GM19395 (cell line): ENCODE measurements around the gene MFAP1.
A peak's percentile ranks its signal among the peaks of the same experiment; 100 is the strongest.

Experiments used
- ATAC-seq: cut with Tn5 transposase; IDR thresholded peaks from one replicate; pipeline ENCODE4 v1.9.1; 2021; ENCODE audit warnings: mild to moderate bottlenecking, moderate library complexity; ENCODE audit not compliant: unreplicated experiment

Gene MFAP1

GRCh38 chr15:43777267-43777914 is 47.1 kb downstream of the MFAP1 start:
- peak; percentile 63 for ATAC-seq

GRCh38 chr15:43776718-43777266 is 47.7 kb downstream of the MFAP1 start, which contains the start of gene ELL3:
Gene ELL3, minus strand, starts transcription at chr15:43776966. Its CDS starts 65 bp downstream, at chr15:43776901.
- ATAC-seq = peak; percentile 41

DNA sequence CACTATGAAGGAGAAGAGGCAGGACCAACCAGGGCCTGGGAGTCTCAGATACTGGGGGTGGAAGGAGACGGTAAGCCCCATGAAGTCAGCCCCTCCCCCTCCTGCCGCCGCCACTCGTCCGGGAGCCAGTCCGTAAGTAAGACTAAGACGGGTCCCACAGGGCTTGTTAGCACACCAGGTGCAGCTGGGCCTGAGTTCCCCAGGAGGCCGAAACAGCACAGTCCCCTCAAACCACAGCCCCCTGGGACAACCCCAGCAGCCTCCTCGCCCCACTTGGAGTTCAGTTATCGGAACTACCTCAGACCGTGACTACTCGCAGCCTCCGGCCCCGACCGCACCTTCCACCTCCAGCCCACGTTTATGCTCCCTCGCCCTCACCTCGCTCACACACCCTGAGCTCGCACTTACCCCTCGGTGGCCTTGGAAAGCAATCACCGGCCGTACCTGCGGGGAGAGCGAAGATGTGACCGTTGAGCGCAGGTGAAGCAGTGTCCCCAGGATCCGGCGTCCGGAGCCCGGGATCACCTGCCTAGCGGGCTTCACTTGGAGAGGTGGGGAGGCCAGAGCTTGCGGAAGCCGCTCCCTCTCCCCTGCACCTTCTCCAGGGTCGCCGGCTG is 48.3 kb downstream of the MFAP1 start:
- ATAC-seq = peak; percentile 67

GRCh38 chr15:43775411-43775965 is 49.0 kb downstream of the MFAP1 start:
- no peak for ATAC-seq

GRCh38 chr15:43774062-43774461 is 50.4 kb downstream of the MFAP1 start:
- no peak for ATAC-seq

DNA sequence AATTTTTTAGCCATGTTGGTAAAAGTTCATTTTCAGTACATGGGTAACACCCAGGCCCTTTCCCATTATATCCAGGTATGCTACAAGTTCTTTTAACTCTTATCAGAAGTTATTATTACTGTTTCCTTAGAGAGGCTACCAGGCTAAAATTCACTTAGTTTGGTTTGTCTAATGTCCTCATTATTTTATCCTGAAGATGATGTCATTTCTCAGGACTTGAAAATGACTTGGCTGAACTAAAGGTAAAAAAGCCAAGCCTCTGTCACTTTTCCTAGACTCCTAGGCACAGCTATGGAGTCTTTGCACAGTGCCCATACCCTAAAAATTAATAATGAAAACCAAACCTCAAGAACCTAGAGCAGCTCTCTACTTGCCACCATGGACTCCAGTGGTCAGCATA is 51.9 kb downstream of the MFAP1 start:
- no peak for ATAC-seq

- ATAC-seq = no peak
Observed at GRCh38 chr15:43771816-43772215, 52.7 kb downstream of the MFAP1 start.

DNA sequence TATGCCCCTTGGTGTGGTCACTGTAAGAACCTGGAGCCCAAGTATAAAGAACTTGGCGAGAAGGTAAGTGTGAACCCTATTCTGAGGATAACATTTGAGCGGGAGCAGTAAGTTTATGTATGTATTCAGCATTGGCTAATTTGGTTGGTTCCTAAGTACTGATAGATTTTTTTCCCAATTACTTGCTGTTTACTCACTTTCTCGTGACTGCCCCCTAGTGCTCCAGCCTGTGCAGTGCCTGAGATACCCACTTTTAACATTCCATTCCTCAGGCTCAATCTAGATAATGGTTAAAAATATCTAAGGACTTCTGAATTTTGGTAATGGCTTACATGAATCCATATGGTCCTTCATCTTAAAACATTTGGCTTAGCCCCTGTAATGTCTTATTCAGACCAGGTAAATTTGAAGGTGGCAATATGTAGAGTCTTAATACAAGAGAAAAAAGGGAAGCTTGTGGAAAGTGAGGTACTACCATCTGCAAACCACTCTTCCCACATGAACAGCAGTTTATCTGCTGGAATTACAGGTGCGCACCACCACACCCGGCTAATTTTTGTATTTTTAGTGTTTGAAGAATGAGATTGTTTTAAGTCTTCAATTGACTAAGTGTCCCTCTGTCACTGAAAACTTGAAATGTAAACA is 54.8 kb downstream of the MFAP1 start:
- ATAC-seq = no peak

DNA sequence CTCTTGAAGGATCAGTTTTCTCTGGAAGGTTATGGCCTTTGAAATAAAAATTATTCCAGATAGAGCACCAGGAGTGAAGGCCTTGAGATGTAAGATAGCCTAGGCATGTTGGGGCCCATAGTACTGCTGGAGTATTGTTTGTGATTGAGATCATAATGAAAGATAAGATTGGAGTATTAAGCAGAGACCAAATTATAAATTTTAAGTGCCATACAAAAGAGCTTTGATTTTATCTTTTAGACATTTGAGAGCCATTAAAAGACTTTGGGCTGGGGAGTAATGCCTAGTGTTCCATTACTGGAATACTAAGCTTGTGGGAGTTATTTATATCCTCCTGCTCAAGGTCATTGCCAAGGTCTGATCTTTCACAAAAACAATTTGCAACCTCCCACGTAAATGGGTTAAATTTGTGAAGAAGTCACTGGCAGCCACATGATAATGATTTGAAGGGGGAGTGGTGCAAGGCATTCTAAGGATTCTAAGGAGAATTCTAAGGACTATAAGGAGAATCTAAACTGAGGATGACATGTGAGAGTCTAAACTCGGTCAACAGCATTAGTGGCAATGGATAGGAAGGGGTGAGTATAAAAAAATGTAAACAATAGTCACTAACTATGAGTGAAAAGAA is 60.6 kb downstream of the MFAP1 start:
- ATAC-seq = no peak

DNA sequence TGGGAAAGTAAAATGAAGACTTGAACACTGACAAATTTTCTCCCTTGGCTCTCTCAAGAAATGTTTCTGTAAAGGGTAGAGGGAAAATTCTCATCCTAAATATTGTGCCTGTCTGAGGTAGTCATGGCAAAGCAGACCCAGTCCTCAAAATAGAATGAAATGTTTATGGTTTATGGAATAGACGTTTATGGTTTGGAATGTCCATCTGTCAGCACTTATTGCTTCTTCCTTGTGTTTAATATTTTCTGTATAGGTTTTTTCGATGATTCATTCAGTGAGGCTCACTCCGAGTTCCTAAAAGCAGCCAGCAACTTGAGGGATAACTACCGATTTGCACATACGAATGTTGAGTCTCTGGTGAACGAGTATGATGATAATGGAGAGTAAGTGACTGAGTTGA is 61.7 kb downstream of the MFAP1 start:
- no peak for ATAC-seq
